GM18873 (cell line): ENCODE measurements around the gene RGN.
A peak's percentile ranks its signal among the peaks of the same experiment; 100 is the strongest.
"Not testable (repeated sequence)": the region's sequence is repeated elsewhere in the genome, so short reads cannot be mapped to it uniquely, and the experiment has no call there.

Source experiments
- ATAC-seq: cut with Tn5 transposase; IDR thresholded peaks from one replicate; pipeline ENCODE4 v1.9.1; 2021; ENCODE audit warnings: mild to moderate bottlenecking, moderate library complexity, moderate number of reproducible peaks; ENCODE audit not compliant: unreplicated experiment, low FRiP score

Gene RGN

GRCh38 chrX:47112316-47112954, 34.2 kb downstream of the RGN start:
- ATAC-seq: no peak

- not testable (repeated sequence) for ATAC-seq
These were observed 38.4 kb downstream of the RGN start for GRCh38 chrX:47116551-47117110.

DNA sequence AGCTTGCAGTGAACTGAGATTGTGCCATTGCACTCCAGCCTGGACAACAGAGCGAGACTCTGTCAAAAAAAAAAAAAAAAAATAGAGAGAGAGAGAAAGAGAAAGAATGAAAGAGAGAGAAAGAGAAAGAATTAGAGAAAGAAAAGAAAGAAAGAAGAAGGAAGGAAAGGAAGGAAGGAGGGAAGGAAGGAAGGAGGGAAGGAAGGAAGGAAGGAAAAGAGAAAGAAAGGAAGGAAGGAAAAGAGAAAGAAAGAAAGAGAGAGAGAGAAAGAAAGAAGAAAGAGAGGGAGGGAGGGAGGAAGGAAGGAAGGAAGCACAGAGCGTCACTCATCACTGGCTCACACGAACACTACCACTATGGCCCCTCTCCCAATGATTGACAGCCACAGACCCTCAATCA, 46.2 kb downstream of the RGN start:
- ATAC-seq: not testable (repeated sequence)

DNA sequence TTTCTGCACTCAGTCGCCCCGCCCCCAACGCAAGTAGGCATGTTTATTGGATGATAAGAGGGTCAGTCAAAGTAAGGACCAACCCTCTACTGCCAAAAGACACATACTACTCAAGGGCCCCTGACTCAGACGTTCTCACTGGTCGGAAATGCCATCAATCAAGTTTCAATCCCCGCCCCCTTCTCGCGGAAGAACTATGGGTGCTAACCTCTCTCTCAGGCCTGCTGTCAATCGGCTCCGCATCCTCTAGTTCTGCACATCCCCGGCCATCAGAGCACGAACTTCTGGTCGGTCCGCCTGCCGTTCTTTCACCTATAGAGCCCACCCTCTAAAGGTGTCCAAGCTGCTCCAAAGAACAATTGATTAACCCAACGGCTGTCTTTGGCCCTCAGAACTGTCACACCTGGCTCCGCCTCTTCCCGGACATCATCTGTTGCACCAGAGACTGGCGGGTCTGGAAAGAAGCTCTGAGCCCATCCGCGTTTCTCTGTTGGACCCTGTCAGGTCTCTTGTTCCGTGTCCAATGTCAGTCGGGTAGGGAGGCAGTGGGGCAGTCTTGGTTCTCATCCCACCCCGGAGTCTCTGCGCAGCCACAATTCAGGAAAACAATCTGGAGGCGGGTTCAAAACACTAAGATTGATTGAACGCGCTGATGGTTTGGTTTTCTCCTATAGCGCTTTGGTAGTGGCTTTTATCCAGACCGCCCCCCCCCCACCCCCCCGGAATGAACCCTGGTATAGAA, 51.1 kb downstream of the RGN start:
- ATAC-seq: peak; percentile 95

DNA sequence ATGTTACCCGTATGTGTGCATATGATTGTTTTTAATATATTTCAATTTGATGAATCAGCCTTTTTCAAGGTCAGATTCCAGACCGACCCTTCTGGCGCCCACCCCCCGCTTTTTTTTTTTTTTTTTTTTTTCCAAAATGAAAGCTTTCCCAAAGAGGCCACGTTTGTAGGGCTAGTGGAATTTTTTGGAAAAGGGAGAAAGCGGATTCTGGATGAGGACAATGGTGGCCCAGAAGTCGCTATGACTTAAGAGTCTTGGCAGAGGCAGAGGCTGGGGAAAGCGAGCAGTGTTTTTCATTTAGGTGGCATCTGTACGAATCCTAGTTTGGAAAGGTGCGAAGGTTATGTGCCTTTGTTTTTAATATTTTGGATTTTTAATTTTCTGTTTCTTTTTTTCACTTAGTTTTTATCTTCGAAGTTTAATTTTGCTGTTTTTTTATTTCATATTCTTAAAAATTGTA, 51.7 kb downstream of the RGN start:
- no peak for ATAC-seq

GRCh38 chrX:47133493-47133892, 55.2 kb downstream of the RGN start:
- ATAC-seq: no peak

- not testable (repeated sequence) for ATAC-seq
These were observed 57.4 kb downstream of the RGN start for GRCh38 chrX:47135650-47136049.

- ATAC-seq: no peak
These were observed 59.9 kb downstream of the RGN start for GRCh38 chrX:47138171-47138570.
